Adipose tissue (tissue), 3 donors: ENCODE data around the gene SLC17A4. TPM values are rescaled to one million over a fixed set of nuclear protein-coding genes. Genes with fewer than 3 reads are reported as not detected.

ENCODE experiments used
- H3K27ac ChIP-seq: one replicate; pipeline ENCODE4 v1.5.1; 2013; ENCODE audit warnings: low read depth, low read length
- WGBS, 3 donors: extraction: QIAGEN DNeasy Blood & Tissue Kit; methylation state at CpG; one replicate each; pipeline ENCODE4 v1.1.7; 2013; 5-methylcytosine and 5-hydroxymethylcytosine counted together
- polyA plus RNA-seq, 3 donors: library from polyadenylated mRNA; stranded (reverse); fragments of 200-250 nt; gene quantifications; one replicate each; pipeline ENCODE4 v1.2.3, GENCODE V29; 2013
- donor health status: healthy with polysubstance abuse.
- donor health status: Bipolar disorder and iron deficiency.
- donor health status: healthy.

The SLC17A4 gene
- polyA plus RNA-seq, 3 donors: 0.03 to 2.9 TPM; not detected in 1

DNA sequence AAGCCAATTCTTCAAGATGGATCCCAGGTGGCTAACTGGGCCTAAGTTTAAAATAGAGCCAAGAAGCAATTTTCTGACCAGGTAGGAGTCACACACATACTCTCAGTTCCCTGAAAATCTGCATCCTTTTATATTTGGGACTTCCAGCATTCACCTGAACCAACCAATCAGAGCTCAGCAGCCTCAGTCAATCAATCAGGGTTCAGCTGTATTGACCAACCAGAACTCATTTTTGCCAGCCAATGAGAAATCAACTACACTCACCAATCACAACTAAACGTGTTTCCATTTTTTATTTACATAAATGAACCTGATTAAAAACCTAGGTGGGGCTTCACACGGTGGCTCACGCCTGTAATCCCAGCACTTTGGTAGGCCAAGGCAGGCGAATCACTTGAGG is 37.5 kb downstream of the SLC17A4 start:
- H3K27ac ChIP-seq: no peak overlapping the region
- WGBS, 3 donors: 84 to 85% (median 85%) methylated on average over 4 of the region's 4 CpGs

DNA sequence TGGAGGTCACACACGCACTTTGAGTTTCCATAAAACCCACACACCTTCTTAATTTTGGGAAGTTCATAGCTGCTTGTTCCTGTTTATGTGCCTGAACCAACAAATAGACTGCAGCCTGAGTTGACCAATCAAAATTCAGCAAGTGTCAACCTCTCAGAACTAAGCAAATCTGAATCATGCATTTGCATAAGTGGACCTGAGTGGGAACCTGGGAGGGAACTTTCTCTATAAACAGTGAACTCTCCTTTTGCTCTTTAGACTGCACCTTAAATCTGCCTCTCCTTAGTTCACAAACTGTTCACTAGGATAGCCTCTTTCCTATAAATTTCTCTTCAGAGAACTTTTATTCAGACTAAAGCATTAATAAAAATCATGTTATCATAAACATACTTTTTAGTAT is 39.4 kb downstream of the SLC17A4 start:
- H3K27ac ChIP-seq: no peak overlapping the region
- 76 to 96% (median 79%) methylated on average over 1 of the region's 1 CpG for WGBS, 3 donors

DNA sequence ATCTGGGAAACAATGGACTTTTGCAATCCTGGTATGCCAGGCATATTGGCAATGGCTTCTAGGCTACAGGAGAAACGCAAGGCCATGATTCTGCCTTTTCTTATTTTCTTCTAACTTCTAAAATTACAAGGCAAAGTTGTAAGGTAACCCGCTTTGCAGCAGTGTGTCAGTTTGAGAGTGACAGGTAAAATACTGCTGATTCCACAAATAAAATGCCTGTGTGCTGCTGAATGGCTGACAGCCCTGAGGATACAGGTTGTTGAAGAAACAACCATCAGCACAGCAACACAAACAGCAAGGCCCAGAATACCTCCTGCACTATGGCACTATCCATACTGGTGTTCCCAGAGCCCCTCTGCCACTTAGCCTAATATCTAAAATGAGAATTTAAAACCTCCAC is 40.2 kb downstream of the SLC17A4 start:
- no peak overlapping the region for H3K27ac ChIP-seq
- 60 to 99% (median 88%) methylated on average over 2 of the region's 2 CpGs for WGBS, 3 donors

DNA sequence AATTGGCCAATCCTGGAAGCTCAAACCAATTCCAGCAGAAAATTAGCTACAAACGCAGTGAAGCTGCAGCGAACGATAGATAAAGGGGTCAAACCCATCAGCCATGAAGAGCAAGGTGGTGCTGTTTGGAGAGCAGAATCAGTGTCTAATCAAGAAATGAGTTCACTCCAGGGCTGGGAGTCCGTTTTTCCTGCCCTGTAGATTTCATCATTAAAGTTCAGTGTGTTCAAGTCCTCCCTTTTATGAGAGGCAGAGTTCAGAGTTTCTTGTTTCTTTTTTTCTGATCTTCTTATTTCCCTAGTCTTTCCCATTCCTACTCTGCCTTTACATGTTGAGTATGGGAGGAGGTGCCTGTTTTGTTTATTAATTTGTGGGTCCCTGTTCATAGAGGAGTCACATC is 46.9 kb downstream of the SLC17A4 start:
- no peak overlapping the region for H3K27ac ChIP-seq
- WGBS, 3 donors: 73 to 84% (median 76%) methylated on average over 4 of the region's 4 CpGs

DNA sequence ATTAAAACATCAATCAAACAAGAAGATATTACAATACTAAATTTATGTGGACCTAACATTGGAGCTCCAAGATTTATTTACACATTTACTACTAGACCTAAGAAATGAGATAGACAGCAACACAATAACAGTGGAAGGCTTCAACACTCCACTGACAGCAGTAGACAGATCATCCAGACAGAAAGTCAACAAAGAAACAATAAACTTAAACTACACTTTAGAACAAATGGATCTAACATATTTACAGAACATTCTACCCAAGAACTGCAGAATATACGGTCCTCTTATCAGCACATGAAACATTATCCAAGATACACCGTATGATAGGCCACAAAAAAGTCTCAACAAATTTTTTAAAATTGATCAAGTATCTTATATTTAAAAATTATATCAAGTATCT is 50.3 kb downstream of the SLC17A4 start:
- H3K27ac ChIP-seq: no peak overlapping the region
- 83 to 91% (median 90%) methylated on average over 2 of the region's 2 CpGs for WGBS, 3 donors

DNA sequence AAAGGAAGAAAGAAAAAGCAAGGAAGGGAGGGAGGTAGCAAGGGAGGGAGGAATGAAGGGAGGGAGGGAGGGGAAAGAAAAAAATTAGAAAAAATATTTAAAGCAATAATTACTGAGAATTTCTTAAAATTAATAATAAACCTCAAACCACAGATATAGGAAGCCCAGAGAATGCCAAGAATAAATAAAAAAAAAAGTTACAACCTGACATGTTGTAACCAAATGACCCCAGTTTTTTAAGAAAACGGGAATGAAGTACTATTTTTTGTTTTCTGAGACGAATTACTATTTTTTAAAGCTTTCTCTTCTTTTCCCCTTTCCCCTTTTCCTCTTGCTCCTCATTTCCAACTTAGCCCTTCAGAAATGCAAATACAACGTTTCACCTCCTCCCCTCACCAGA is 60.7 kb downstream of the SLC17A4 start:
- WGBS, 3 donors: 59 to 66% (median 61%) methylated on average over 3 of the region's 3 CpGs
- H3K27ac ChIP-seq: no peak overlapping the region

DNA sequence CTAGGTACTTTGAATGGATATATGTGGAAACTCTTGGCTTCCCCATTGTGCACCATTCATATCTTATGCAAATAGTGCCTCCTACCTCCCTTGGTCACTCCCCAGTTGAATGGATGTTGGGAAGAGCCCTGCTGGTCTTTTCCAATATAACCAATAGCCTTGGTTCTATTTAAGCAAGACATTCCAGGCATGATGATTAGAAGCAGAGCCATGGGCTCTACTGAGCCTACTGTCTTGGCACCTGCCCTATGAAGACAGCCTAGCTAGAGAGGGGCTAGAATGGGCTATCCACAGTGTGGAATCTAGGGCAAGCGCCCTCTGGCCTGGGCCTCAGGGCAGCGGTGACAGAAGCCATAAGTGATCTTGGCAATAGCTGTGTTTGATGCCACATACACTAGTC is 61.7 kb downstream of the SLC17A4 start:
- no peak overlapping the region for H3K27ac ChIP-seq
- 94 to 97% (median 94%) methylated on average over 2 of the region's 2 CpGs for WGBS, 3 donors

DNA sequence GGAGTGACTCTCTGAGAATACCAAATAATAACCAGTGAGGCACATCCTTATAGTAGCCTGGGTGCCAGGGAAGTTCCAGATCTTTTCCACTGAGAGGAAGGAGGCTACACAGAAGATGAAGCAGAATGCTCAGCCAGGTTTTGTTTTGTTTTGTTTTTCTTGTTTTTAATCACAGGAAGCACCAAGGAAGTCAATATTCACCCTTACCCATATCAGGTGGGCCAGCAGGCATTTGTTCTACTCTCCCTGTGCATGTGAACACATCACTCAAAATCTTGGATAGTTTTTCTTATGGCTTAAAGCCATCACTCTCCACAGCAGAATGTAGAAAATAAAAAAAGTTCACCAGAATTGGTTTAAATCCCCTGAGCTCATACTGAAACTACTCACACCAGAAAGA is 66.8 kb downstream of the SLC17A4 start:
- no peak overlapping the region for H3K27ac ChIP-seq

DNA sequence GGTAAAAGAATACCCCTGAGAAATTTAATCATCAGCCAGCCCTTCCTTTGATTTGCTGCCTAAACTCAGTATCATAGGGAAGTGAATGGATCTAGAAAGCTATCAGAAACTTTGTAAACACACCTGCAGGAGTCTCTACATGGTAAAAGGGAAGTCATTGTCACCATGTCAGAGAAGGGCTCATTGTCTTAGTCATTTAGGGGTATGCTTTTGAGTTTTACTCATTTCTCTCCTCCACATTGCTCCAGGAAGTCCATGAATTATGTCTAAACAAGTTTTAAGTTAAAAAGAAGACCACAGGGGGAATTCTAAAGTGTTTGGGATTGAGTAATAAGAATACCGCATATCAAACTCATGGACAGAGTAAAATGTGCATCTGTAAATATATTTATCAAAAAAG is 74.8 kb downstream of the SLC17A4 start:
- H3K27ac ChIP-seq: no peak overlapping the region
- WGBS, 3 donors: 86 to 93% (median 91%) methylated on average over 1 of the region's 1 CpG

DNA sequence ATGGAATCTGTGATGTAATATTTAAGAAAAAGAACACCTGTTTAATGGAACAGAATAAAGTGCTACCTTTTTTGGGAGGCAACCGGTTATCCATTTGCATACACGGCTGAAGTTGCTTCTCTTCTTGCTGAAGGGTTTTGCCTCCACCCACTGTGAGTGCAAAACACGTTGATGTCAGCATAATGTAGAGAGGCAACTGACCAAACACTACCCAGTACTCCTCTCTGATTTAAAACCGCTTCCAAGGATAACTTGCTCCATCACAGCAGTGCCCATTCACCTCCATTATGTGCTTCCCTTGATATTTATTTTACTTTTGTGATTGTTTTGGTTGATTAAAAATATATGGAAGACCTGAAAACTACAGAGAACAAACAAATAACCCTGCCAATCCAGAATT is 75.9 kb downstream of the SLC17A4 start:
- no peak overlapping the region for H3K27ac ChIP-seq
- WGBS, 3 donors: 73 to 75% (median 75%) methylated on average over 4 of the region's 4 CpGs

Other genes starting within 250 kb of the SLC17A4 start
- 10 to 100 TPM in 1 of 3 donors, 1 to 10 TPM in 1, under 1 TPM in 1; 0.77 to 16.8 (median 1.8) TPM for gene SCGN, start 102.5 kb upstream of the SLC17A4 start, polyA plus RNA-seq
- not detected for gene SLC17A1, start 77.3 kb downstream of the SLC17A4 start, polyA plus RNA-seq
- gene SLC17A3, start 119.5 kb downstream of the SLC17A4 start, polyA plus RNA-seq: not detected
- not detected for gene SLC17A2, start 175.9 kb downstream of the SLC17A4 start, polyA plus RNA-seq
- gene TRIM38, start 208.1 kb downstream of the SLC17A4 start, polyA plus RNA-seq: 1 to 10 TPM; 1.5 to 9.6 (median 3.2) TPM